ENCODE data around the gene INCENP. TPM values are rescaled to one million over a fixed set of nuclear protein-coding genes. Genes with fewer than 3 reads are reported as not detected.

The INCENP gene
- total RNA-seq, 2 experiments from 2014 or later = 103 to 183 TPM

DNA sequence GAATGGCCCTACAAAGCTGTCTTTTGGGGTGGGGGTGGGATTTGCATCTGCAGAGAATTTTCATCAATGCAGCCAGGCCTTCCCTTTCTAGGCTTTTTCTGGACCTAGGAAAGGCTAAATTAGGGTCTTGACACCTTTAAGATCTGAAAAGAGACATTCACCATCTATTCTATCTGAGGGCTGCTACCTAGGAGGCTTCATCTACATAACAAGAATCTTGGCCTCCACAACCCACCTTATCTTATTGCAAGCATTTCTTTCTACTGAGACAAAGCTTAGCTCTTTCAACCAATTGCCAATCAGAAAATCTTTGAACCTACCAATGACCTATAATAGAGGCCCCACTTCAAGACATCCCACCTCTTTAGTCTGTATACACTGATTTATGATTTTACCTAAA is 20.7 kb upstream of the INCENP start:
- Histone ChIP-seq H4K20me1 (ENCODE audit: insufficient read depth, low read length) (no peaks in the 10 kb centered on the region), H3K9me3 (ENCODE audit: low read length) (no peaks in the 10 kb centered on the region), H3K27ac (ENCODE audit: low read depth, low read length, poor library complexity, severe bottlenecking) (no peak overlapping the region), H2AFZ (ENCODE audit: low read length) (no peak overlapping the region), H3K36me3 (ENCODE audit: insufficient read depth, low read length) (no peaks in the 10 kb centered on the region), H3K9me2 (ENCODE audit: insufficient read depth, low read length) (no peaks in the 10 kb centered on the region), H3K4me3 (ENCODE audit: low read depth, low read length, poor library complexity, severe bottlenecking) (no peak overlapping the region), H3K4me2 (ENCODE audit: low read length) (no peak overlapping the region), H3K79me2 (ENCODE audit: insufficient read depth, low read depth, low read length) (no peaks in the 10 kb centered on the region), H3K4me1 (ENCODE audit: insufficient read depth, low read length, poor library complexity, severe bottlenecking) (no peaks in the 10 kb centered on the region)
- no TSS peak for BruUV-seq (replicated peaks)
- intact Hi-C loops (cut with micrococcal nuclease; ENCODE audit: unreplicated experiment) = no loop called here
- DNase-seq (ENCODE audit: low spot score) = no peak
- ChIA-PET CTCF (ENCODE audit: unreplicated experiment) (no interaction called here), POLR2A (interaction anchor here (0.6 to 0.7 kb wide), 2 partner anchors 124 to 1449 kb away, joined by 4 read pairs; no protein-coding TSS in a partner anchor)
- no peak for TF ChIP-seq EZH2phosphoT487 (IDR thresholded peaks at IDR 0.05; ENCODE audit: borderline replicate concordance, low read depth, low read length)
- TF ChIP-seq, protein P1, sequence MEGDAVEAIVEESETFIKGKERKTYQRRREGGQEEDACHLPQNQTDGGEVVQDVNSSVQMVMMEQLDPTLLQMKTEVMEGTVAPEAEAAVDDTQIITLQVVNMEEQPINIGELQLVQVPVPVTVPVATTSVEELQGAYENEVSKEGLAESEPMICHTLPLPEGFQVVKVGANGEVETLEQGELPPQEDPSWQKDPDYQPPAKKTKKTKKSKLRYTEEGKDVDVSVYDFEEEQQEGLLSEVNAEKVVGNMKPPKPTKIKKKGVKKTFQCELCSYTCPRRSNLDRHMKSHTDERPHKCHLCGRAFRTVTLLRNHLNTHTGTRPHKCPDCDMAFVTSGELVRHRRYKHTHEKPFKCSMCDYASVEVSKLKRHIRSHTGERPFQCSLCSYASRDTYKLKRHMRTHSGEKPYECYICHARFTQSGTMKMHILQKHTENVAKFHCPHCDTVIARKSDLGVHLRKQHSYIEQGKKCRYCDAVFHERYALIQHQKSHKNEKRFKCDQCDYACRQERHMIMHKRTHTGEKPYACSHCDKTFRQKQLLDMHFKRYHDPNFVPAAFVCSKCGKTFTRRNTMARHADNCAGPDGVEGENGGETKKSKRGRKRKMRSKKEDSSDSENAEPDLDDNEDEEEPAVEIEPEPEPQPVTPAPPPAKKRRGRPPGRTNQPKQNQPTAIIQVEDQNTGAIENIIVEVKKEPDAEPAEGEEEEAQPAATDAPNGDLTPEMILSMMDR (conservative IDR thresholded peaks at IDR 0.05; ENCODE audit: low read length) = no peak

DNA sequence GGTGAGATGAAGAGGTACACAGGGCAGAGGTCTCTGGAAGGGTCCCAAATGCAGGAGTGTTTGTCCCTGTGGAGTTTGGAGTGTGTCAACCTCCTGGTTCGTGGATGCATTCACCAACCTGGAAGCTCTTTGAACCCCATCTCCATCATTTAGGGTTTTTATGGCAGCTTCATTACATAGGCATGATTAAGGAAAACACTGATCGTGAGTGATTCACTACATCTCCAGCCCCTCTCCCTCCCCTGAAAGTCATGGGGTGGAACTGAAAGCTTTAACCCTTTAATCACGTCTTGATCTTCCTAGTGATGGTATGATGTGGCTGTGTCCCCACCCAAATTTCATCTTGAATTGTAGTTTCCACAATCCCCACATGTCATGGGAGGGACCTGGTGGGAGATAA is 19.8 kb upstream of the INCENP start:
- Histone ChIP-seq H3K79me2 (ENCODE audit: insufficient read depth, low read depth, low read length) (no peaks in the 10 kb centered on the region), H3K9me2 (ENCODE audit: insufficient read depth, low read length) (no peaks in the 10 kb centered on the region), H3K4me1 (ENCODE audit: insufficient read depth, low read length, poor library complexity, severe bottlenecking) (no peaks in the 10 kb centered on the region), H3K4me2 (ENCODE audit: low read length) (no peak overlapping the region), H3K27ac (ENCODE audit: low read depth, low read length, poor library complexity, severe bottlenecking) (no peak overlapping the region), H2AFZ (ENCODE audit: low read length) (no peak overlapping the region), H3K36me3 (ENCODE audit: insufficient read depth, low read length) (no peaks in the 10 kb centered on the region), H3K9me3 (ENCODE audit: low read length) (no peaks in the 10 kb centered on the region), H3K4me3 (ENCODE audit: low read depth, low read length, poor library complexity, severe bottlenecking) (no peak overlapping the region), H4K20me1 (ENCODE audit: insufficient read depth, low read length) (no peaks in the 10 kb centered on the region)
- TF ChIP-seq, protein P1 (conservative IDR thresholded peaks at IDR 0.05; ENCODE audit: low read length) = no peak
- no peak for TF ChIP-seq EZH2phosphoT487 (IDR thresholded peaks at IDR 0.05; ENCODE audit: borderline replicate concordance, low read depth, low read length)
- no peak for DNase-seq (ENCODE audit: low spot score)
- ChIA-PET CTCF (ENCODE audit: unreplicated experiment) (no interaction called here), POLR2A (interaction anchor here (1.1 kb wide), 1 partner anchor 22 kb away, joined by 3 read pairs; no protein-coding TSS in a partner anchor)
- BruUV-seq (replicated peaks) = no TSS peak
- intact Hi-C loops (cut with micrococcal nuclease; ENCODE audit: unreplicated experiment) = no loop called here

DNA sequence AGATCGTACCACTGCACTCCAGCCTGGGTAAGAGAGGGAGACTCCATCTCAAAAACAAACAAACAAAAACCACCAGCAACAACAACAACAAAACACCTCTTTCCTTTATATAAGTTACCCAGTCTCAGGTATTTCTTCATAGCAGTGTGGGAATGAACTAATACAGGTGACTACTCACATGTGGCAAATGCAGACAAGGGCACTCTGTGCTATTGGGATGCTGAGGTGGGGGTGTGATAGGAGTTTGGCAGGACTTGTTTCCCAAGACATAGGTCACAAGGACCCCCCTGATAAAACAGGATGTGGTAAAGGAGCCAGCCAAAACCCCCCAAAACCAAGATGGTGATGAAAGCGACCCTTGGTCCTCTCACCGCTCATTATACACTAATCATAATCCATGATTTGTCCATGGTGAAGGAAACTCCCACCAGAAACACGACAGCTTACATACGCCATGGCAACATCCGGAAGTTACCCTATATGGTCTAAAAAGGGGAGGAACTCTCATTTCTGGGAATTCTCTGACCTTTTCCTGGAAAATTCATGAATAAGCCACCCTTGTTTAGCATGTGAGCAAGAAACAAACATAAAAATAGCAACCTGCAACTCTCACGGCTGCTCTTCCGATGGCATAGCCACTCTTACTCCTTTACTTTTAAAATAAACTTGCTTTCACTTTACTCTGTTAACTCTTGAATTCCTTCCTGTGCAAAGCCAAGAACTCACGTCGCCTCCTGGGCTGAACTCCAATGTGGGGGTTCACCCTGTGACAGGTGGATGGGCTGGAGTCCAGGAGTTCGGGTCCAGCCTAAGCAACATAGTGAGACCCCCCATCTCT is 18.8 kb upstream of the INCENP start:
- Histone ChIP-seq H2AFZ (ENCODE audit: low read length) (no peak overlapping the region), H3K27ac (ENCODE audit: low read depth, low read length, poor library complexity, severe bottlenecking) (no peak overlapping the region), H3K9me2 (ENCODE audit: insufficient read depth, low read length) (no peaks in the 10 kb centered on the region), H4K20me1 (ENCODE audit: insufficient read depth, low read length) (no peaks in the 10 kb centered on the region), H3K4me1 (ENCODE audit: insufficient read depth, low read length, poor library complexity, severe bottlenecking) (no peaks in the 10 kb centered on the region), H3K79me2 (ENCODE audit: insufficient read depth, low read depth, low read length) (no peaks in the 10 kb centered on the region), H3K4me3 (ENCODE audit: low read depth, low read length, poor library complexity, severe bottlenecking) (no peak overlapping the region), H3K36me3 (ENCODE audit: insufficient read depth, low read length) (no peaks in the 10 kb centered on the region), H3K9me3 (ENCODE audit: low read length) (no peaks in the 10 kb centered on the region), H3K4me2 (ENCODE audit: low read length) (no peak overlapping the region)
- ChIA-PET POLR2A (interaction anchor here (1.1 kb wide), 1 partner anchor 23 kb away, joined by 3 read pairs; no protein-coding TSS in a partner anchor), CTCF (ENCODE audit: unreplicated experiment) (no interaction called here)
- BruUV-seq (replicated peaks) = no TSS peak
- intact Hi-C loops (cut with micrococcal nuclease; ENCODE audit: unreplicated experiment) = loop anchor here (5.0 kb wide), 2 partner anchors 208 to 358 kb away; no protein-coding TSS in a partner anchor
- TF ChIP-seq, protein P1 (conservative IDR thresholded peaks at IDR 0.05; ENCODE audit: low read length) = no peak
- DNase-seq (ENCODE audit: low spot score) = no peak

All from OCI-LY7 (cell line).